ENCODE measurements around the gene HMCES. TPM values are rescaled to one million over a fixed set of nuclear protein-coding genes. Genes with fewer than 3 reads are reported as not detected.

HMCES gene, protein sequence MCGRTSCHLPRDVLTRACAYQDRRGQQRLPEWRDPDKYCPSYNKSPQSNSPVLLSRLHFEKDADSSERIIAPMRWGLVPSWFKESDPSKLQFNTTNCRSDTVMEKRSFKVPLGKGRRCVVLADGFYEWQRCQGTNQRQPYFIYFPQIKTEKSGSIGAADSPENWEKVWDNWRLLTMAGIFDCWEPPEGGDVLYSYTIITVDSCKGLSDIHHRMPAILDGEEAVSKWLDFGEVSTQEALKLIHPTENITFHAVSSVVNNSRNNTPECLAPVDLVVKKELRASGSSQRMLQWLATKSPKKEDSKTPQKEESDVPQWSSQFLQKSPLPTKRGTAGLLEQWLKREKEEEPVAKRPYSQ
- total RNA-seq = 10 to 100 TPM; 44.6 to 46.7 TPM
- long read RNA-seq, transcript HMCES-201 (7 exons, 2,515 nt) = major isoform, 65 of 86 reads
- long read RNA-seq, transcript HMCES-203 (6 exons, 1,490 nt) = minor isoform, 6 of 86 reads
- long read RNA-seq, partial matches to known transcripts = 7 of 86 reads
- long read RNA-seq, other reads (novel, unspliced or antisense) = 8 of 86 reads

DNA sequence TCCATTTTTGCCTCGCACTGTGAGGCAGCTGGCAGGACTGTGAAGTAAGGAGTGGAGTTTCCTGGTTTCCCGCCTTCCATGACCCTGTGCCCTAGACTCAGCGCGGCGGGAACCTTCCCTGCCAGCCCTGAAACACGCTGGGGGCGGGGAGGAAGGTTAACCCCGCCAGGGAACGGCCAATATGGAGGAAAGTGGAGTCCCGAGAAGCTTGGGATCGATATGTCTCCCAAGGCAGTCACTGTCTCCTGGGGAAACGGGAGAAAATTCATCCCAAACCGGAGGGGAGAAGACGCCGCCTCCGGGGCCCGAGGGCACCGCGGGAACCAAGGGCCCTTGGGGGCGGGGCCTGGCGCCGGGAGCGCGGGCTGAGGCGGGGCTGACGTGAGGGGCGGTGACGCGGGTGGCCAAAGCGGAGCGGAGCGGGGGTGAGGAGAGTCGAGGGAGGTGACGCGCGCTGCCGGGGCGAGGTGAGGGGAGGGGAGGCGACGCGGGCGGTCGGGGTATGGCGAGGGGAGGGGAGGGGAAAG, at the start of gene HMCES:
HMCES (plus strand) TSS at position 432 of the 527 bp plus-strand sequence. CDS start 863 bp downstream, outside the sequence.
- peak; percentile 96 to 98 for ATAC-seq
- intact Hi-C loops (cut with DNase I) = no loop called here

DNA sequence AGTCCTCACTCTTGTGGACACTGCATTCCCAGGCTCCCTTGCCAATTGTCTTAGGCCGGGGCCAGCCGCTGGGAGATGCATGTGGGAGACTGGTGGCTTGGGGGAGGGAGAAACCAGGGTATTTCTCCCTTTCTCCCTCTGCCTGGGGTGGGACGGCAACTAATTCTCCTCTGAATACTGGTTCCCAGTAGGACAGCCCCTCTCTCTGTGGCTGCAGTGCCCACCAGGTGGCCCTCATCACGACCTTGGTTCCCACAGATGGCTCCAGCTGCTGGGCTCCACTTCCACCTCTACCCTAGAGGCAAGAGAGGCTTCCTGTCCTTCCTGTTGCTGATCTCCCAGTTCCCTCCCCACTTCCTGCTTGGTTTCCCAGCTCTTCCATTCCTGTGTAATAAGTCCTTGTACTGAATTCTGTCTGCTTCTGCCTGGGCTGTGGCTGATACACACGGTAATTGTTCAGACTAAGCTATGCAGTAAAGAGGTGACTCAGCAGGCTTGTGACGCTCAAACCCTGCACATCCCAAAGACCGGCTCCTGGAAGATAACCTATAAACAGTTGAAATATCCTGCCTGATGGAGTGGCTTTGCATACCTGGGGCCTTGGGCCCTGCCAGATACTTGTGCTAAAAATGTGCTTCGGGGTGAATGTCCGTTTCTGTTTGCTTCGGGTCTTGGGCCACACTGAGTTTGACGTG, 49.6 kb upstream of the HMCES start:
- peak in 1 of 2 donors; percentile 1 for ATAC-seq
- intact Hi-C loops (cut with DNase I) = loop anchor here in 1 of 2 donors (5.0 kb wide), 1 partner anchor 47 kb away; the partner anchor contains the start of gene CNBP
- DNase-seq = peak; percentile 29

More for the DNA sequence above, at the start of gene HMCES:
- DNase-seq = peak; percentile 95

DNA sequence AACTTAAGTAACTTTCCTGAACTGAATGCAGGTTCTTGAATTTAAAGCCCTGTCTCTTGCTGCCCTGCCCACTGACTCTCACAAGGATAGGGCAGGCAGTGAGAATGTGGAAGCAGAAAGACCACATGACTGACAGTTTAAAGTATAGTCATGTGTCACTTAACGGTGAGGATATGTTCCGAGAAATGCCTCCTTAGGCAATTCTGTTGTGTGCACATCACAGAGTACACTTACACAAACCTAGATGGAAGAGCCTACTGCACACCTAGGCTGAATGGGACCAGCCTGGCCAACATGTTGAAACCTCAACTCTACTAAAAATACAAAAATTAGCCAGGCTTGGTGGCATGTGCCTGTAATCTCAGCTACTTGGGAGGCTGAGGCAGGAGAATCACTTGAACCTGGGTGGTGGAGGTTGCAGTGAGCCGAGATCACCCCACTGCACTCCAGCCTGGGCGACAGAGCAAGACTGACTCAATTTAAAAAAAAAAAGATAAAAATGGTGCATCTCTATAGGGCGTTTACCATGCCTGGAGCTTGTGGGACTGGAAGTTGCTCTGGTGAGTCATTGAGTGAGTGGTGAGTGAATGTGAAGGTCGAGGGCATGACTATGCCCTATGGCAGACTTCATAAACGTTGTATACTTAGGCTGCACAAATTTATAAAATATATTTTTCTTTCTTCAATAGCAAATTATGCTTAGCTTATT, 48.2 kb upstream of the HMCES start:
- ATAC-seq (peak; percentile 11 to 62), DNase-seq (no peak)
- intact Hi-C loops (cut with DNase I) = no loop called here

DNA sequence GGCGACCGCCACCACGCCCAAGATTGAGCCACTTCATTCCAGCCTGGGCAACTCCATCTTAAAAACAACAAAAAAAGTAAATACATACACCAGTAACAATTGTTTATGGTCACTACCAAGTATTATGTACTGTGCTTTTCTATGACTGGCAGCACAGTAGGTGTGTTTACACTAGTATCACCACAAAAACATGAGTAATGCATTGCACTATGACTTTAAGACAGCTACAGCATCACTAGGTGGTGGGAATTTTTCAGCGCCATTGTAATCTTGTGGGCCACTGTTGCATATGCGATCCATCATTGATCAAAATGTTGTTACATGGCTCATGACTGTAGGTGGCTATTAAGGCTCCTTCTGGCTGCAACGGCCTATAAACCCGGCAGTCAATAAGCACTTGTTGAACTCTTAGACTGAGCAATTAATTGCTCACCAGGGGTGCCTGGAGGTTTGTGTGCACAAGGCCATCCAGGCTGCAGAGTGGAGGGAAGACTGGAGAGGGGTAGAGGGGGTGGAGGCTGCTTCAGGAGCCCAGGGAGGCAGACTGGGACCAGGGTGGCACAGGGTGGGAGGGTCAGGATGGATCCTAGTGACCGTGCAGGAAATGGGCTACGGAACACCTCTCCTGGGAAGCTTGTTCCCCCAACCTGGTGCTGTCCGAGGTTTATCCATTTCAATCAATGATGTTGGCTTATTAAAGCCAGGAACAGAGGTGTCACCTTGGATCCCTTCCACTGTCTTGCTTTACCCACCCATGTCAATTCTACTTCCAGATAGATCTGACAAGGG, 47.1 kb upstream of the HMCES start:
- intact Hi-C loops (cut with DNase I) = no loop called here

DNA sequence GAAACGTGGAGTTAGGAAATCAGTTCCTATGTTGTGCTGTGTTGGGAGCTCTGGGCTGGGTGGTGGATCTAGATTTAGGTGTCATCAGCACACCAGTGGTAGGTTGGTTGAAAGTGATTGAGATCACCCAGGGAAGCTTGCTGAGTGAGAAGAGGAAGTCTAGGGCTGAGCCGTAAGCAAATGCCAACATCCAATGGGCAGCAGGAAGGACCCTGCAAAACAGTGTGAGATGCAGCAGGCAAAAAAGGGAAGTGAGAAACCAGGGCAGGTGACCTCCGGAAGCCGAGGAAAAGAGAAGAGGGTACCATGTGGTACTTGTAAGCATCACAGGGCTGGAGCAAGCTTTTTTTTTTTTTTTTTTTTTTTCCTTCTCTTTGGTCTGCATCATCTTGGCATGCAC, 45.1 kb upstream of the HMCES start:
- ATAC-seq (peak; percentile 59 to 62), DNase-seq (no peak)
- intact Hi-C loops (cut with DNase I) = no loop called here

More for the DNA sequence above, 47.1 kb upstream of the HMCES start:
- ATAC-seq (no peak), DNase-seq (no peak)

DNA sequence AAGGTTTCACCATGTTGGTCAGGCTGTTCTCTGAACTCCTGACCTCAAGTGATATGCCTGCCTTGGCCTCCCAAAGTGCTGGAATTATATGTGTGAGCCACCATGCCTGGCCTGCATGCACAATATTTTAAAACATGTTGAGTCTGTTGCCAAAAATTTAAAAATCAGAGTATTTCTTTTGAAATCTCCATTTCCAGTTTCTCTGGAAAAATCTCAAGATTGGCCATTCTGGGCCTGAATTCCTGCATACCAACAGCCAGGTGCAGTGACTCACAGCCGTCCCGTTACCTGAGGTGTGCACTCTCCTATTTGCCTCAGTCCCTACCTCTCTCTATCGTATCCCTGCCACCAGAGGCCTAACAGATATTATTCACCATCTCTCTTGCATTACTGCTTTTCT, 44.2 kb upstream of the HMCES start:
- no peak for DNase-seq
- no peak for ATAC-seq
- intact Hi-C loops (cut with DNase I) = no loop called here

DNA sequence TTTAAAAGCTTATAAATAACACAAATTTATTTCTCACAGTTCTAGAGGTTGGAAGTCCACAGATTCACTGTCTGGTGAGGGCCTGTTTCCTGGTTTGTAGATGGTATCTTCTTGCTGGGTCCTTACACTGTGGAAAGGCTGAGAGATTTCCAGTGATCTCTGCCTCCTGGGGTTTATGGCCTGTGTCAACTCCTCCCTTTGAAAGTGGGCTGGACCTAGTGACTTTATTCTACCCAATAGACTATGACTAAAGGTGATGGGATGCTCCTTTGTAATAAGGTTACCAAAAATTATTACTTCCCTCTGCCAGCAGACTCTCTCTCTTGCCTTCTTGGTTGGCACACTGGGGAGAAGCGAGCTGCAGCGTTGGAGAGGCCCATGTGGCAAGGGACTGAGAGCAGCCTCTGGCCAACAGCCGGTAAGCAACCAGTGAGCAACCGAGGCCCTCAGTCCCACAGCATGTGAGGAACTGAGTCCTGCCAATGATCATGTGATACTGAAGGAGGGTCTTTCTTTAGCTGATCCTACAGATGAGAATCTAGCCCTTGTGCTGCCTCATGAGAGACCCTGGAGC, 43.2 kb upstream of the HMCES start:
- no peak for ATAC-seq
- intact Hi-C loops (cut with DNase I) = no loop called here
- DNase-seq = no peak

DNA sequence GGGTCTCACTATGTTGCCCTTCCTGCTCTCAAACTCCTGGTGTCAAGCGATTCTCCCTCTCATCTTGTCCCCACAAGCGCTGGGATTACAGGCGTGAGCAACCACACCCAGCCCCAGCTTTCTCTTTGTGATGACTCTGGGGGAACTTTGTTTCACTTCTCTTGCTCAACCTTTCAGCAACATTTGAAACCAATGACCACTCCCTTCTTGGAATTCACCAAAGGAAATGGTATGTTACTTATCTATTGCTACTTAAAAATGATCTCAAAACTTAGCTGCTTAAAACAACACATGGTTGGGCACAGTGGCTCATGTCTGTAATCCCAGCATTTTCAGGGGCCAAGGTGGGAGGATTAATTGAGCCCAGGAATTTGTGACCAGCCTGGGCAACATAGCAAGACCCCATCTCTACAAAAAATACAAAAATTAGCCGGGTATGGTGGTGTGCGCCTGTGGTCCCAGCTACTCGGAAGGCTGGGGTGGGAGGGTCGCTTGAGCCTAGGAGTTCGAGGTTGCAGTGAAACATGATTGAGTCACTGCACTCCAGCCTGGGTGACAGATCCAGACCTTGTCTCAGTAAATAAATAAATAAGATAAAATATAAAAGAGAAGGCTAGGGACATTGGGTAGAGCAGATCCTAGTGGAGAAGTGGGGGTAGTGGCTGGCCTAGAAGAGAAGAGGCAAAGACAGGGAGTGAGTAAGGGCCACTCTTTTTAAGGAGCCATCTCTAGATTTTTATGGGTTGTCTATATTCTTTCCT, 39.5 kb upstream of the HMCES start:
- intact Hi-C loops (cut with DNase I) = no loop called here
- DNase-seq (peak; percentile 30), ATAC-seq (peak; percentile 65 to 68)

DNA sequence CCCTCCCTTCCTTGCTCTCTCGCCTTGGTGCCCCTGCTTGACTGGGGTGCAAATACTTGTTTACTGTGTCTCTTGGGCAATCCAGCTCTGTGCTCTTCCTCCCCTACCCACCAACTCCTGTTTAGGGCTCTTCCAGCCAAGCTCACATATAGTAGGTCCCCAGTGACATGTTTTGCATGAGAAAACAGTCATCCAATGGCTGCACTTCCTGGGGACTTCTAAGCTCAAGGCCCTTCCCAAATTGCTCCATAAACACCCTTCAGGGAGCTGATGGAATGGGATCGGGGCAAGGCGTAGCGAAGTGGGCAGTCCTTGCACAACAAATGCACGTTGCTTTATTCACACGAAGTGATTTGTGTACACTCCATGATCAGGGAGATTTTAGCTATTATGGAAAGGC, 38.7 kb upstream of the HMCES start:
- ATAC-seq (no peak), DNase-seq (no peak)
- intact Hi-C loops (cut with DNase I) = loop anchor here in 1 of 2 donors (10.0 kb wide), 1 partner anchor 185 kb away; no protein-coding TSS in a partner anchor

DNA sequence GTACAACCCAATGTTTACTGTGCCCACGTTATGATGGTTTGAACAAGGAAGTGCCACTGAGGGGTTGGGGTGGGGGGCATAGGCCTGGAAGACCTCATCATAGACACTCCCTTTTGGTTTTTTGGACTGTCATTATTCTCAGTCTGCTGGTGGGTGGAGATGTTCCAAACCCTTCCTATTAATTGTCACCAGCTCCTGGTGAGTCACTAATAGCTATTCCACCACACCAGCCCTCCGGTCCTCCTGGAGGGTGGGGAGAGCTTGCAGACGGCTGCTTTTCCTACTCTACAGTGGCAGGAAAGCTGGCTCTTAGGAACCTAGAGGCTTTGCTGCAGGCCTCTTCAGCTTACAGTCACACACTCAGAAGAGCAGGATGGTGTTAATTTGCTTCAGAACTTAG, 38.2 kb upstream of the HMCES start:
- intact Hi-C loops (cut with DNase I) = loop anchor here in 1 of 2 donors (10.0 kb wide), 1 partner anchor 186 kb away; no protein-coding TSS in a partner anchor
- DNase-seq (no peak), ATAC-seq (peak in 1 of 2 donors; percentile 61)

DNA sequence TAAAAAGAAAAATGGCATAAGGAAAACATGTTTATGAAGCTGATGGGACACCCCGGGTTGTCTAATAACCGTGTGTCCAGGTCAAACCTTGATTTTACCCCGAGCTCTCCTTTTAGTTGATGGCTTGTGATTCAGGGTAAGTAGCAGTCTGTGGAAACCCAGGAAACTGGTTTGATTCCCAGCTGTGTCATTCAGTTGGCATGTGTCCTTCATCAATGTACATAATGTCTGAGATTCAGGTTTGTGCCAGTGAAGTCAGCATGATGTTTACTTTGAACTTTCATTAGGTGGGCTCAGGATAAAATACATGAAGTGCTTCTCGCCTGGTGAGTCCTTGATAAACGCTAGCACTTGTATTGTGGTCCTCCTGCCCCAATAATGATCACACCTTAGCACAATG, 33.5 kb upstream of the HMCES start:
- intact Hi-C loops (cut with DNase I) = loop anchor here in 1 of 2 donors (5.0 to 10.0 kb wide), 2 partner anchors 63 to 190 kb away; partner anchors contain the start of gene CNBP
- ATAC-seq (no peak), DNase-seq (no peak)

DNA sequence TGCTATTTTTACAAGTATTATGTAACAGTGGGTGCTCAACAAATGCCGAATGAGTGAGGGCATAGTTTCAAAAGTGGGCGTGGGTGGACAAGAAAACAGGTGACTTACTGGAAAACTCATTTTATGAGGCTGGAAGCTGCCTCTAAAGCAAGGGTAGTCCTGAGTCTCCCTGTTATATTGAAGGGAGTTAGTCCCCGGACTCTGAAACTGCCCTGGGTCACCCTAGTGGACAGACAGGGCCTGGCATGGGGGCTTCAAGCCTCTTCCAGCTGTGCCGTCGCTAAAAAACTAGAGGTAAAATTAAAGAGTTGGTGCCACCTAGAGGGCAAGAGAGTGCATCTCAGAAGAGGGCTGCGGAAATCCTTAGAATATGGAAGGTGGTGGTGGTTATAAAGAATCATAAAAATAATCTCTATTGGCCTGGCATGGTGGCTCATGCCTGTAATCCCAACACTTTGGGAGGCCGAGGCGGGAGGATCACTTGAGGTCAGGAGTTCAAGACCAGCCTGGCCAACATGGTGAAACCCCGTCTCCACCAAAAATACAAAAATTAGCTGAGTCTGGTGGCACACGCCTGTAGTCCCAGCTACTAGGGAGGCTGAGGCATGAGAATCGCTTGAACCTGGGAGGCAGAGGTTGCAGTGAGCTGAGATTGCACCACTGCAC, 32.9 kb upstream of the HMCES start:
- intact Hi-C loops (cut with DNase I) = loop anchor here in 1 of 2 donors (2.0 to 10.0 kb wide), 3 partner anchors 63 to 275 kb away; partner anchors contain the start of gene CNBP
- DNase-seq (peak; percentile 86), ATAC-seq (peak; percentile 82 to 86)

DNA sequence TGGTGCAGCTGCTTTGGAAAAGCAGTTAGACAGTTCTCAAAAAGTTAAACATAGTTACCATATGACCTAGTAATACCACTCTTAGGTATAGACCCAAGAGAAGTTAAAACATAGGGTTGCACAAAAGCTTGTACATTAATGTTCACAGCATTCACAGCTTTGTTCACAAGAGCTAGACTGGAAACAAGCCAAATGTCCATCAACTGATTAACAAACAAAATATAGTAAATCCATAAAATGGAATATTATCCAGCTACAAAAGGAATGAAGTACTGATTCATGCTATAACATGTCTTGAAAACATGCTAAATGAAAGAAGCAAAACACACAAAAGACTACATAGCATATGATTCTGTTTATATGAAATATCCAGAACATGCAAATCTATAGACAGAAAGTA, 32.0 kb upstream of the HMCES start:
- DNase-seq (no peak), ATAC-seq (no peak)
- intact Hi-C loops (cut with DNase I) = loop anchor here in 1 of 2 donors (2.0 to 10.0 kb wide), 3 partner anchors 64 to 276 kb away; partner anchors contain the start of gene CNBP

DNA sequence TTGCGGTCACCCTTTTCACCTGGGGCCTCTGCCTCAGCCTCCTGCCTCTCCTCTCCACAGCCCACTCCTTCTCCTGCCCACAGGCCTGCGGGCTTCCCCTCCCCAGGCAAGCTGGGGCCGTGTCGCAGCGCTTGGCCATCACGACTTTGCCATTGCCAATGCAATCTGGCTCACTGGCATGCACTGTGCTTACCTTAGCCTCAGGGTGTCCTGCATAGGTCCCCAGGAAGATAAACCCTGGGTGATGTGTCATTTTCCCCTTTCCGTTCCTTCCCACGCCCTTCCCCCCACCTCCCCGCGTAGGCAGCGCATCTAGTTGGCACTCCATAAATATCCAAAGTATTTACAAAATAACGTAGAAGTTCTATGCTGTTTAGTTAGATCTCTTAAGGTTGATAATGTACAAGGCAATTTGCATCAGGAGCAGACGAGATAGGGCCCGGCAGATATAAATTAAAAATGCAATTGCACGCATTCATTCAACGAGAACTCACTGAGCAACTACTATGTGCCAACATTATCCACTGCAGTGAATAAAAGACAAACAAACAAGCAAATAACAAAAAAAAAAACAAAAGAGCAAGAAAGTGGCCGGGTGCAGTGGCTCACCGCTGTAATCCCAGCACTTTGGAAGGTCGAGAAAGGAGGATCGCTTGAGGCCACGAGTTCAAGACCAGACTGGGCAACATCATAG, 30.2 kb upstream of the HMCES start:
- intact Hi-C loops (cut with DNase I) = loop anchor here in 1 of 2 donors (5.0 to 10.0 kb wide), 2 partner anchors 66 to 194 kb away; partner anchors contain the start of gene CNBP
- no peak for ATAC-seq
- DNase-seq = no peak

DNA sequence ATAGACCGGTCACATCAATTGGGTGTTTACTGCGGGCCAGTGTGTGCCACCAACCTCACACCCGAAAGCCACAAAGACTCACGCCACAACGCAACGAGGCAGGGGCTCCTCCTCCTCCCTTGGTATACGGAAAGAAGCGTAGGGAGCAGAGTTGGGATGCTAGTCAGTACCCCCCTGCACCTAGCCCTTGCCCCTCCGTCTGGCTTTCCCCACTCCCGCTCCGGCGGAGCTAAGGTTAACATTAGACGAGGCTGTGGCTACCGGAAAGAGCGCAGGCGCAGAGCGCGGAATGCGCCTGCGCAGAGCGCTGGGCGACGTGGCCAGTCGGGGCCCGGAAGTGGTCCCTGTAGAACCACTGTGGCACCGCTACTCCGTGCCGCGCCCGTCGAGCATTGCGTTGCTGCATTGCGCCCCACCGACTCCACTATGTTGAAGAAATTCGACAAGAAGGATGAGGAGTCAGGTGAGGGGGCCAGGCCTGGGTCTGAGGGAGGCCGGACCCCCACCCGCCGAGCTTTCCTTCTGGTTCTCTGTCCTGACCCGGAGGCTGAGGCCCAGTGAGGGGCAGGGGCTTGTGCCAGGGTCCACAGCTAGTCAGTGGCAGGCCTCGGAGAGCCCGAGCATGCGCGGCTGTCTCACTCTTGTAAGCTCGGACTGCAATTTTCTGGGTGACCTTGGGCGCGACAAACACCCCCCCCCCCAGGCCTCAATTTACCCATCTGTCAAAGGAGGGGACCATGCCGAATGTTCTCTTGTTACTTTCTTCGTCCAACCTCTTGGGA, 29.2 kb upstream of the HMCES start, which contains the start of gene COPG1:
COPG1 (plus strand) TSS at position 323 of the 782 bp plus-strand sequence; CDS start at position 427, 104 bp downstream.
- ATAC-seq (peak; percentile 96), DNase-seq (peak; percentile 88)
- intact Hi-C loops (cut with DNase I) = loop anchor here in 1 of 2 donors (5.0 to 10.0 kb wide), 2 partner anchors 67 to 195 kb away; partner anchors contain the start of gene CNBP

Measured in left cardiac atrium (tissue), 4 donors.